Measurements from ENCODE around the gene ZNF225. TPM values are rescaled to one million over a fixed set of nuclear protein-coding genes. Genes with fewer than 3 reads are reported as not detected.
"Not testable (repeated sequence)": the region's sequence is repeated elsewhere in the genome, so short reads cannot be mapped to it uniquely, and the experiment has no call there.

Gene ZNF225
- polyA plus RNA-seq, 1 donor, result 4.0 TPM

DNA sequence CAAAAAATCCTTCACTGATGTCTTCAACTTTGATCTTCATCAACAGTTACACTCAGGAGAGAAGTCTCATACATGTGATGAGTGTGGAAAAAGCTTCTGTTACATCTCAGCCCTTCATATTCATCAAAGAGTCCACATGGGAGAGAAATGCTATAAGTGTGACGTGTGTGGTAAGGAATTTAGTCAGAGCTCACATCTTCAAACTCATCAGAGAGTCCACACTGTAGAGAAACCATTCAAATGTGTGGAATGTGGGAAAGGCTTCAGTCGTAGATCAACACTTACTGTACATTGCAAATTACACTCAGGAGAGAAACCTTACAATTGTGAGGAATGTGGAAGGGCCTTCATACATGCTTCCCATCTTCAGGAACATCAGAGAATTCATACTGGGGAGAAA is 43.3 kb downstream of the ZNF225 start:
- no peak for DNase-seq (ENCODE audit: low read depth)

DNA sequence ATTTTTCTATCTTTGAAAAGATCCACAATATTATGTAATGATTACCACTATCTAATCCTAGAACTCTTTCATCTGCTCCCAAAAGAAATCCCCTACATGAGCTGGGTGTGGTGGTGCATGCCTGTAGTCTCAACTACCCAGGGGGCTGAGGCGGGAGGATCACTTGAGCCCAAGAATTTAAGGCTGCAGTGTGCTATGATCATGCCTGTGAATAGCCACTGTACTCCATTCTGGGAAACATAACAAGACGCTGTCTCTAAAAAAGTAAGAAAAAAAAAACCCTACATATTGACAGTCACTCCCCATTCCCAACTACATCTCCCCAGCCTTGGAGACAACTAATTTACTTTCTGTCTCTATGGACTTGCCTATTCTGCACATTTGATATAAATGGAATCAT is 50.6 kb downstream of the ZNF225 start:
- DNase-seq (ENCODE audit: low read depth), result no peak

DNA sequence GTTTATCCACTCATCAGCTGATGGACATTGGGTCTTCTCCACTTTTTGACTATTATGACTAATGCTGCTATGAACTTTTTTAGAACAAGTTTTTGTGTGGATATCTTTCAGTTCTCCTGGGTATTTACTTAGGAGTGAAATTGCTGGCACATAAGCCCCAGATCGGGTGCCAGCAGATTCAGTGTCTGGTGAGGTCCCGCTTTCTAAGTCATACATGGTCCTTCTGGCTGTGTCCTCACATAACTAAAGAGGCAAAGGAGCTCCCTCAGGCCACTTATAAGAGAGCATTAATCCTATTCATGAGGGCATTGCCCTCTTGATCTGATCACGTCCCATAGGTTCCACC is 51.1 kb downstream of the ZNF225 start:
- no peak for DNase-seq (ENCODE audit: low read depth)

DNA sequence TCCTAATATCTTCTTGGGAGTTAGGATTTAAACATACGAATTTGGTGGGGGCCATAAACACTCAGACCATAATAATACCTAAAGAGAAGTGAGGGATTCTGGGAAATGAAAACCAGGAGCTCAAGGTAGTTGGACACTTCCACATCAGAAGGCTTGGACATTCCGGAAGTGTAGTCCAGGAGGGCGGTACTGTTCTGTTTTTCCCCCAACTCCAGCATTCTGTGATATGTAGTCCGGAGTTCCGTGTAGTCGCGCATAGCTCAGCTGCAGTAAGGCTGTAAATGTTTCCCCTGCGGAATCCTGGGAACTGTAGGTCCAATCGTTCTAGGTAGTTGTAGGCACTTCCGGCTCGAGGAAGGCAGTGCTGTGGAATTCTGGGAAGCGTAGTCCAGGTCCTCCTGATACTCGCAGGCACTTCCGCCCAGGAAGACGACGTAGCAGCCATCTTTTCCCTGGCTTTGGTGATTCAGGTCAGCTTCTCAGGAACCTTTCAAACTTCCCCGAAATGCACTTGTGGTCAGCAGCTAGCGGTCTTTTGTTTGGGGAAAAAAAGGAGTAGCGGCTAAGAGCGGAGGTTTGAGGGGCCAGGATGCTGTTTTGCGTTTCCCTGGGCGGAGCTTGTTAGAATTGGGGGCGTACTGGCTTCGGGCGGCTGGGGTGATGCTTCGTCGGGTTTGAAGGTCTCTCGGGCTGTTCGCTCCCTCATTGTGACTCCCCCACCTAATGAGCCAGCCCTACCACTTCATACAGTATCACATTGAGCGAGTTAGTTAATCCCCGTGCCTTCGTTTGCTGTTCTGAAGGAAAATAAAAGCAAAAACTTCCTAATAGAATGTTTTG is 51.7 kb downstream of the ZNF225 start, which contains the start of gene ZNF226:
ZNF226 (plus strand) TSS at position 428 of the 840 bp plus-strand sequence. CDS start 4,981 bp downstream, outside the sequence.
- DNase-seq (ENCODE audit: low read depth), result peak; percentile 99

DNA sequence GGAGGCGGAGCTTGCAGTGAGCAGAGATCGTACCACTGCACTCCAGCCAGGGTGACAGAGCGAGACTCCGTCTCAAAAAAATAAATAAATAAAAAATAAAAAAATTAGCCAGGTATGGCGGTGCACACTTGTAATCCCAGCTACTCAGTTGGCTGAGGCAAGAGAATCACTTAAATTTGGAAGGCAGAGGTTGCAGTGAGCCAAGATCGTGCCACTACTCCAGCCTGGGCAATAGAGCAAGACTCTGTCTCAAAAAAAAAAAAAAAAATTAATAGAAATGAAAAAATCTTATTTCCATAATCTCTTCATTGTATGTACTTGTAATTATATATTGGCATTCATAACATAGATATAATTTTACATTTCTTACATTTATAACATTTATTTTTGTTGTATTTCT is 57.5 kb downstream of the ZNF225 start:
- DNase-seq (ENCODE audit: low read depth), result not testable (repeated sequence)

DNA sequence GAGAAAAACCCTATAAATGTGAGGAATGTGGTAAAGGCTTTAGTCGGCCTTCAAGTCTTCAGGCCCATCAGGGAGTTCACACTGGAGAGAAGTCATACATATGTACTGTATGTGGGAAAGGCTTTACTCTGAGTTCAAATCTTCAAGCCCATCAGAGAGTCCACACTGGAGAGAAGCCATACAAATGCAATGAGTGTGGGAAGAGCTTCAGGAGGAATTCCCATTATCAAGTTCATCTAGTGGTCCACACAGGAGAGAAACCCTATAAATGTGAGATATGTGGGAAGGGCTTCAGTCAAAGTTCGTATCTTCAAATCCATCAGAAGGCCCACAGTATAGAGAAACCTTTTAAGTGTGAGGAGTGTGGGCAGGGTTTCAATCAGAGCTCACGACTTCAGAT is 63.4 kb downstream of the ZNF225 start:
- DNase-seq (ENCODE audit: low read depth), result no peak

DNA sequence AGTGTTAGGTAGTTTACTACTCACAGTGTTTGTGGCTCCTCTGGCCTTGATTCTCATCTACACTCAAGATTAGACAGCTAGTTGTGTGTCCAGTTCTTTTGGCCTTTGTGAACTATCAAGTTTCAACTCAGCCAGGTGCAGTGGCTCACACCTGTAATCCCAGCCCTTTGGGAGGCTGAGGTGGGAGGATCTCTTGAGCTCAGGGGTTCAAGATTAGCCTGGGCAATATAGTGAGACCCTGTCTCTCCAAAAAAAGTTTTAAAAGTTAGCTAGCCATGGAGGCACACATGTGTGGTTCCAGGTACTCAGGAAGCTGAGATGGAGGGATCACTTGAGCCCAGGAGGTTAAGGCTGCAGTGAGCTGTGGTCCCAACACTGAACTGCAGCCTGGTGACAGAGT is 67.8 kb downstream of the ZNF225 start:
- no peak for DNase-seq (ENCODE audit: low read depth)

DNA sequence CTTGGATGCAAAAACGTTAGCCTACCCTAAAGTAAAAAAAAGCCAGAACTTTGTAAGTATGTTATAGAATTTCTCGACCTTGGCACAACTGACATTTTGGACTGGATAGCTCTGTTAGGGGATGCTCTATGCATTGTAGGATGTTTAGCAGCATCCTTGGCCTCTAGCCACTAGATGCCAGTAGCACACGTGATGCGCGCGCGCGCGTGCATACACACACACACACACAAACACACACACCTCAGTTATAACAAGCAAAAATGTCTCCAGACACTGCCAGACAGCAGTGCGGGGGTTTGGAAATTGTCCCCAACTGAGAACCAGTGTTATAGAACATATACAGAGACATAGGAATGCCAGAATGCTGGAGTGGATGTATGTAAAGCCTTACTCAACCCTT is 68.9 kb downstream of the ZNF225 start:
- no peak for DNase-seq (ENCODE audit: low read depth)

Other genes starting within 250 kb of the ZNF225 start
- 8.8 TPM for gene ZNF404, start 229.4 kb upstream of the ZNF225 start, polyA plus RNA-seq (ENCODE audit: insufficient read length)
- 12.5 TPM for gene ZNF45, start 178.1 kb upstream of the ZNF225 start, polyA plus RNA-seq (ENCODE audit: insufficient read length)
- gene ZNF221, start 162.2 kb upstream of the ZNF225 start, polyA plus RNA-seq (ENCODE audit: insufficient read length), result 2.4 TPM
- gene ZNF155, start 129.2 kb upstream of the ZNF225 start, polyA plus RNA-seq (ENCODE audit: insufficient read length), result 7.0 TPM
- 2.9 TPM for gene ZNF230, start 110.4 kb upstream of the ZNF225 start, polyA plus RNA-seq (ENCODE audit: insufficient read length)
- gene ZNF222, start 88.0 kb upstream of the ZNF225 start, polyA plus RNA-seq (ENCODE audit: insufficient read length), result 4.7 TPM
- gene ZNF223, start 61.4 kb upstream of the ZNF225 start, polyA plus RNA-seq (ENCODE audit: insufficient read length), result 4.7 TPM
- gene ZNF284, start 41.2 kb upstream of the ZNF225 start, polyA plus RNA-seq (ENCODE audit: insufficient read length), result 2.6 TPM
- 16.8 TPM for gene ZNF224, start 19.0 kb upstream of the ZNF225 start, polyA plus RNA-seq (ENCODE audit: insufficient read length)
- 9.4 TPM for gene ZNF234, start 28.2 kb downstream of the ZNF225 start, polyA plus RNA-seq (ENCODE audit: insufficient read length)
- gene ZNF226, start 51.7 kb downstream of the ZNF225 start, polyA plus RNA-seq (ENCODE audit: insufficient read length), result 12.4 TPM
- gene ZNF227, start 99.1 kb downstream of the ZNF225 start, polyA plus RNA-seq (ENCODE audit: insufficient read length), result 12.9 TPM
- 2.7 TPM for gene ZNF233, start 146.5 kb downstream of the ZNF225 start, polyA plus RNA-seq (ENCODE audit: insufficient read length)
- 5.4 TPM for gene ZNF235, start 191.6 kb downstream of the ZNF225 start, polyA plus RNA-seq (ENCODE audit: insufficient read length)
- 5.0 TPM for gene ZNF112, start 243.3 kb downstream of the ZNF225 start, polyA plus RNA-seq (ENCODE audit: insufficient read length)